RWPE1 (cell line): Measurements from ENCODE around the gene SMARCC1.

Experiments used
- CTCF ChIA-PET: fragments of 350-600 bp; sonication (Branson Sonifier 250); formaldehyde crosslinking; extraction: SDS; loops from one replicate; lab custom pipeline; 2021; lab: Yijun Ruan, JAX
- POLR2A ChIA-PET: fragments of 400-600 bp; formaldehyde crosslinking; extraction: SDS; loops from one replicate; lab custom pipeline; 2020; ENCODE audit warnings: antibody characterized with exemption; ENCODE audit not compliant: low non-redundant PET; lab: Yijun Ruan, JAX
- DNase-seq: peaks from one replicate; pipeline ENCODE4 v3.0.0; 2012; ENCODE audit warnings: low spot score
- H3K27ac ChIP-seq: fragments of 450-650 bp; 2 replicates; pipeline ENCODE4 v1.5.1; 2017
- TF ChIP-seq, protein P1 (sequence below): fragments of 450-650 bp; conservative IDR thresholded peaks from 2 replicates; pipeline ENCODE4 v1.5.1; 2017; ENCODE audit warnings: low read depth, mild to moderate bottlenecking

SMARCC1 gene

DNA sequence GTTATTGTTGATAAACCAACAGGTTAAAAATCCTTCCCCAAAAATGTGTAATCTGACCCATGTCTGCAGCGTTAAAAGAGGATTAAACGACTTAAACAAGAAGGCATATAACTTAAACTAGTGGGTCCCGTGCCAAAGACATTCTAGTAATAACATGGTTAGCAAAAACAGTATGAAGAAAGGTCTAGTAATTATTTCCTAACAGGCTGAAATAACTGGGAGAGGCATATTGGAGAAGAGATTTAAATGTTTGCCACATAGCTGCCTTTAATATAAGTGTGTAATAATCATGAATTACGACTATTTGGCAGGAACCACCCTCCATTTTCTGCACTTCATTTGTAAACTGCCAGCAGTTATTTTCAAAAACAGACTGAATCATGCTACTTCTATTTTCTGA is 135.3 kb downstream of the SMARCC1 start:
- no peak for DNase-seq
- no peak overlapping the region for H3K27ac ChIP-seq
- TF ChIP-seq, protein P1, sequence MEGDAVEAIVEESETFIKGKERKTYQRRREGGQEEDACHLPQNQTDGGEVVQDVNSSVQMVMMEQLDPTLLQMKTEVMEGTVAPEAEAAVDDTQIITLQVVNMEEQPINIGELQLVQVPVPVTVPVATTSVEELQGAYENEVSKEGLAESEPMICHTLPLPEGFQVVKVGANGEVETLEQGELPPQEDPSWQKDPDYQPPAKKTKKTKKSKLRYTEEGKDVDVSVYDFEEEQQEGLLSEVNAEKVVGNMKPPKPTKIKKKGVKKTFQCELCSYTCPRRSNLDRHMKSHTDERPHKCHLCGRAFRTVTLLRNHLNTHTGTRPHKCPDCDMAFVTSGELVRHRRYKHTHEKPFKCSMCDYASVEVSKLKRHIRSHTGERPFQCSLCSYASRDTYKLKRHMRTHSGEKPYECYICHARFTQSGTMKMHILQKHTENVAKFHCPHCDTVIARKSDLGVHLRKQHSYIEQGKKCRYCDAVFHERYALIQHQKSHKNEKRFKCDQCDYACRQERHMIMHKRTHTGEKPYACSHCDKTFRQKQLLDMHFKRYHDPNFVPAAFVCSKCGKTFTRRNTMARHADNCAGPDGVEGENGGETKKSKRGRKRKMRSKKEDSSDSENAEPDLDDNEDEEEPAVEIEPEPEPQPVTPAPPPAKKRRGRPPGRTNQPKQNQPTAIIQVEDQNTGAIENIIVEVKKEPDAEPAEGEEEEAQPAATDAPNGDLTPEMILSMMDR: no peak
- ChIA-PET CTCF (no interaction called here), POLR2A (no interaction called here)

DNA sequence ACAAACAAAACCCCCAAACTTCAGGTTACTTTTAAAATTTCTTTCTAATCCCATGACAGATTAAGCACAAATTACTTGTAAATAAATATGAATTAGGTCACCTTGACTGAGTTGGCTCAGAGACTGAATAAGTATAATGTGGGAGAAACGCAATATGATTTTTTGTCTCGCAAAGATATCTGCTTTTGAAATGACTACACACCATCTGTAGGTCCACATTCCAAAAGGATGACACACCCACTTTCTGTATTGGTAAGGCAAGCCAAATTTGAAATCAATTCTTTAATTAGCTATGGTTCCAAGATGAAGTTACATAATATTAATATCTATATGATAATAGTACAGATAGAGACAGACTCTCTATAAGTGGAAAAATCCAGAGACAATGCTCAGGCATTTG is 136.1 kb downstream of the SMARCC1 start:
- ChIA-PET POLR2A (no interaction called here), CTCF (no interaction called here)
- DNase-seq: no peak
- H3K27ac ChIP-seq: no peak overlapping the region
- TF ChIP-seq, protein P1: no peak

DNA sequence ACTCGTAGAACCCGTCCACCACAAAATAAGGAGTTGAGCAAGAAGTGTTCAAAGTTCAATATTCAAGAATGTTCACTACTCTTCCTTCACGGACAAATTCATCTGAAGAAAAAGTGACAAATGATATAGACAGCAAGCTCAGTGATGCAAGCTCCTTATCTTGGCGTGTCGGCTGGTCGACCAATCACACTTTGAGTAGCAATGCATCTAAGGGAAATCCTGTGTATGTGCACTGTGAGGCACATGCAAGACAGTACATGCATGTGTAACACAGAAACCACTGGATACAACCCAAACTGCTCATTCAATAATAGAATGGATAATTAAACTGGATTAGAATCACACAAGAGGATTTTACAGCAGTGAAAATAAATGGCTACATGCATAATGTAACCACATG is 138.6 kb downstream of the SMARCC1 start:
- no peak overlapping the region for H3K27ac ChIP-seq
- TF ChIP-seq, protein P1: no peak
- CTCF ChIA-PET: no interaction called here
- POLR2A ChIA-PET: no interaction called here
- DNase-seq: no peak

DNA sequence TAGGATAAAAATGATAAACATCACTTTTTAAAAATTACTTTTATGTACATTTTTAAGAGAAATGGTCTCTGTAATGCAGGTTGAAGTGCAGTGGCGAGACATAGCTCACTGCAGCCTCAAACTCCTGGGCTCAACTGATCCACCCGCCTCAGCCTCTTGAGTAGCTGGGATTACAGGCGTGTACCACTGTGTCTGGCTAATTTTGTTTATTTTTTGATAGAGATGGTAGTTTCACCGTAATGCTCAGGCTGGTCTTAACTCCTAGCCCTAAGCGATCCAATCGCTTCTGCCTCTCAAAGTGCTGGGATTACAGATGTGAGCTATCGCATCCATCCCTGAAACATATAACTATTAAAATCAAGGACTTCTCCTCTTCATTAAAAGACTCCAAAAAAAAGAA is 140.0 kb downstream of the SMARCC1 start:
- H3K27ac ChIP-seq: no peak overlapping the region
- ChIA-PET CTCF (interaction anchor here (0.6 kb wide), 1 partner anchor 454 kb away, joined by 4 read pairs; no protein-coding TSS in a partner anchor), POLR2A (no interaction called here)
- TF ChIP-seq, protein P1: no peak
- DNase-seq: no peak

DNA sequence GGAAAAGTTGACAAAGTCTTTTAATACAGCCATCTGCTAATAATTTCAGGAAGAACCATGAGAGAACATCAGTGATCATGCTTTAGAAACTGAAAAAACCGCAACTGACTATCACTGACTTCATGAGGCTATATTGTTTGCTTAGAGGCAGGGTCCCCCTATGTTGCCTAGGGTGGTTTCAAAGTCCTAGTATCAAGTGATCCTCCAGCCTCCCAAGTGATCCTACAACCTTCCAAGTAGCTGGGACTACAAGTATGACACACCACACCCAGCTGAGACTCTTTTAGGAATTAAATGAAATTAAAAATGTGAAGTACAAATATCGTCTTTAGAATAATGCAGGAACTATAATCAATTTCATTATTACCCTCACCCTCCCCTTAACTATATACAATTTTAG is 144.8 kb downstream of the SMARCC1 start:
- ChIA-PET CTCF (no interaction called here), POLR2A (no interaction called here)
- TF ChIP-seq, protein P1: no peak
- H3K27ac ChIP-seq: no peak overlapping the region
- DNase-seq: no peak

DNA sequence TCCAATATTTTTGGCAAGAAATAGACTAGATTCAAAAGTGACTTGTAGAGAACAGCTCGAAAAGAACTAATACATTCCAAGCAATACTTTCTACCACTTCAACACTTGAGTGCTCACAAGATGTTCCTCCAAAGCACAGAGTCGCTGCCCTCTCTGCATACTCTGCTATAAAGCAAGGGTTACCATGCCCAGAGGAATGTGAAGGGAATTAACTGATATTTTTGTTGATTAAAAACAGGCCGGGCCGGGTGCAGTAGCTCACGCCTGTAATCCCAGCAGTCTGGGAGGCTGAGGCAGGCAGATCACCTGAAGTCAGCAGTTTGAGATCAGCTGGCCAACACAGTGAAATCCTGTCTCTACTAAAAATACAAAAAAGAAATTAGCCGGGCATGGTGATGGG is 145.5 kb downstream of the SMARCC1 start:
- TF ChIP-seq, protein P1: no peak
- no peak overlapping the region for H3K27ac ChIP-seq
- ChIA-PET CTCF (interaction anchor here (0.6 kb wide), 1 partner anchor 8 kb away, joined by 4 read pairs; no protein-coding TSS in a partner anchor), POLR2A (no interaction called here)
- DNase-seq: no peak
